HG02610 (cell line): ENCODE data around the gene TXNL4B.

ENCODE experiments used
- ATAC-seq: cut with Tn5 transposase; IDR thresholded peaks from one replicate; pipeline ENCODE4 v1.9.1; 2021; ENCODE audit warnings: mild to moderate bottlenecking, moderate library complexity; ENCODE audit not compliant: unreplicated experiment

The TXNL4B gene

GRCh38 chr16:72042157-72042660 lies 51.2 kb downstream of the TXNL4B start:
- no peak for ATAC-seq

- no peak for ATAC-seq
Observed at GRCh38 chr16:72036098-72036497, 57.3 kb downstream of the TXNL4B start.
